GM04504 (cell line): Measurements from ENCODE around the gene MAP4K2.

Source experiments
- DNase-seq: peaks from one replicate; pipeline ENCODE4 v3.0.0-alpha.2; 2012; ENCODE audit warnings: low read depth

The MAP4K2 gene

GRCh38 chr11:64791781-64792291 is 11.2 kb downstream of the MAP4K2 start:
- no peak for DNase-seq

- no peak for DNase-seq
Observed at GRCh38 chr11:64790205-64791095, 12.6 kb downstream of the MAP4K2 start.

- no peak for DNase-seq
Observed at GRCh38 chr11:64789331-64790204, 13.4 kb downstream of the MAP4K2 start.

GRCh38 chr11:64788321-64789215 is 14.4 kb downstream of the MAP4K2 start:
- no peak for DNase-seq

- no peak for DNase-seq
Observed at GRCh38 chr11:64787526-64788320, 15.3 kb downstream of the MAP4K2 start.

GRCh38 chr11:64786308-64786707 is 16.7 kb downstream of the MAP4K2 start:
- DNase-seq, result no peak

GRCh38 chr11:64784813-64785581 is 18.0 kb downstream of the MAP4K2 start:
- no peak for DNase-seq

- peak; percentile 100 for DNase-seq
Observed at GRCh38 chr11:64778473-64779298, 24.3 kb downstream of the MAP4K2 start, which contains the start of gene SF1. Gene SF1, minus strand, starts transcription at chr11:64778542. Its CDS starts 150 bp downstream, at chr11:64778392.

- DNase-seq, result no peak
Observed at GRCh38 chr11:64778223-64778472, 24.9 kb downstream of the MAP4K2 start.

- peak; percentile 71 for DNase-seq
Observed at GRCh38 chr11:64777449-64778222, 25.4 kb downstream of the MAP4K2 start.

GRCh38 chr11:64776875-64777274 is 26.1 kb downstream of the MAP4K2 start:
- DNase-seq, result no peak

GRCh38 chr11:64776425-64776824 is 26.6 kb downstream of the MAP4K2 start:
- no peak for DNase-seq

GRCh38 chr11:64774144-64774543 is 28.9 kb downstream of the MAP4K2 start:
- no peak for DNase-seq

- DNase-seq, result no peak
Observed at GRCh38 chr11:64772303-64773018, 30.6 kb downstream of the MAP4K2 start.

GRCh38 chr11:64771861-64772260 is 31.2 kb downstream of the MAP4K2 start:
- no peak for DNase-seq

- DNase-seq, result no peak
Observed at GRCh38 chr11:64770120-64770519, 32.9 kb downstream of the MAP4K2 start.

- no peak for DNase-seq
Observed at GRCh38 chr11:64769283-64769682, 33.7 kb downstream of the MAP4K2 start.

- DNase-seq, result no peak
Observed at GRCh38 chr11:64768300-64768694, 34.7 kb downstream of the MAP4K2 start.
